IPS-20b (cell line): ENCODE data around the gene EEA1.
A peak's percentile ranks its signal among the peaks of the same experiment; 100 is the strongest.

ENCODE experiments used
- H3K27ac ChIP-seq: one replicate; pipeline ENCODE4 v1.5.1; 2013; ENCODE audit warnings: low read length
- H3K27me3 ChIP-seq: 2 replicates; pipeline ENCODE4 v1.6.1; 2013; ENCODE audit warnings: mild to moderate bottlenecking, low read length, inconsistent platforms; ENCODE audit not compliant: insufficient read depth
- H3K36me3 ChIP-seq: 2 replicates; pipeline ENCODE4 v1.6.1; 2013; ENCODE audit warnings: low read depth, mild to moderate bottlenecking, inconsistent platforms, low read length, moderate library complexity; ENCODE audit not compliant: insufficient read depth
- H3K4me1 ChIP-seq: 2 replicates; pipeline ENCODE4 v1.6.1; 2013; ENCODE audit warnings: mild to moderate bottlenecking, control low read depth, inconsistent platforms, low read length, moderate library complexity; ENCODE audit not compliant: insufficient read depth
- H3K4me3 ChIP-seq: 2 replicates; pipeline ENCODE4 v1.5.1; 2013; ENCODE audit warnings: mild to moderate bottlenecking, low read length, inconsistent platforms
- H3K9ac ChIP-seq: 2 replicates; pipeline ENCODE4 v1.6.1; 2013; ENCODE audit warnings: low read depth, mild to moderate bottlenecking, inconsistent platforms, low read length, moderate library complexity
- H3K9me3 ChIP-seq: 2 replicates; pipeline ENCODE4 v1.6.1; 2013; ENCODE audit warnings: mild to moderate bottlenecking, low read depth, low read length, inconsistent platforms; ENCODE audit not compliant: insufficient read depth

The EEA1 gene

GRCh38 chr12:92911339-92911738, 17.8 kb downstream of the EEA1 start:
- peaks cover 9% of the 10 kb centered on the region; the same call in 1 of the 2 replicates for H3K9me3 ChIP-seq
- H3K27ac ChIP-seq, result no peak overlapping the region
- H3K36me3 ChIP-seq, result no peaks in the 10 kb centered on the region
- H3K27me3 ChIP-seq, result no peaks in the 10 kb centered on the region
- peaks cover 15% of the 10 kb centered on the region; the same call in 1 of the 2 replicates for H3K4me1 ChIP-seq
- no peak overlapping the region for H3K4me3 ChIP-seq
- H3K9ac ChIP-seq, result no peak overlapping the region

DNA sequence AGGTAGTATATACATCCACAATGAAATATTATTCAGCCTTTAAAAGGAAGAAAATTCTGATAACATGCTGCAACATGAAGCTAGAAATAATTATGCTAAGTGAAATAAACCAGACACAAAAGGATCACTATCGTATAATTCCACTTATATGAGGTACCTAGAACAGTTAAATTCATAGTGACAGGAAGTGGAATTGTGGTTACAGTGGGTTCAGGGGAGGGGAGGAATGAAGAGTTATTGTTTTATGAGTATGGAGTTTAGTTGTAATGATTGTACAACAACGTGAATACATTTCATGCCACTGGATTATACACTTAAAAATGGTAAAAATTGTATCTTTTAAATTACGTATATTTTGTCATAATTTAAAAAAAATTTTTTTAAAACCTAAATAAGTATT, 21.0 kb downstream of the EEA1 start:
- Histone ChIP-seq H3K9me3 (peaks cover 9% of the 10 kb centered on the region; the same call in 1 of the 2 replicates), H3K9ac (no peak overlapping the region), H3K4me3 (no peak overlapping the region), H3K27ac (no peak overlapping the region), H3K36me3 (no peaks in the 10 kb centered on the region), H3K27me3 (no peaks in the 10 kb centered on the region), H3K4me1 (peaks cover 15% of the 10 kb centered on the region; the same call in 1 of the 2 replicates)

- Histone ChIP-seq H3K27ac (no peak overlapping the region), H3K9me3 (peaks cover 9% of the 10 kb centered on the region; the same call in 1 of the 2 replicates), H3K27me3 (no peaks in the 10 kb centered on the region), H3K4me3 (no peak overlapping the region), H3K36me3 (no peaks in the 10 kb centered on the region), H3K4me1 (peaks cover 4% of the 10 kb centered on the region; the same call in 1 of the 2 replicates), H3K9ac (no peak overlapping the region)
Observed at GRCh38 chr12:92905811-92906554, 23.1 kb downstream of the EEA1 start.

DNA sequence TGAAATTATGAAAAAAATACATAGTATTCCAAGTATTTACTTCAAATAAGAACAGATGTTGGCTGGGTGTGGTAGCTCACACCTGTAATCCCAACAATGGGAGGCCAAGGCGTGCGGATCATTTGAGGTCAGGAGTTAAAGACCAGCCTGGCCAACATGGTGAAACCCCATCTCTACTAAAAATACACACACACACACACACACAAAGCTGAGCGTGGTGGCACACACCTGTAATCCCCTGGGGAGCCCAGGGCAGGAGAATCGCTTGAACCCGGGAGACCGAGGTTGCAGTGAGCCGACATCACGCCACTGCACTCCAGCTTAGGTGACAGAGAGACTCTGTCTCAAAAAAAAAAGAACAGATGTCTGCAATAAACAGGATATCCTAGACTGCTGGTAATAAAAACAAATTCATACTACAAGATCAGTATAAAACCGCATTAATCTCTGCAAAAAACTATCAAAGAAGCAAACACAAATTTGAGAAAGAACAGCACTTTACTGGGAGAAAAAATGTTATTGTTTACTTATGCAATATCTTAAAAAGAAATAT, 23.8 kb downstream of the EEA1 start:
- Histone ChIP-seq H3K27me3 (no peaks in the 10 kb centered on the region), H3K4me3 (no peak overlapping the region), H3K36me3 (no peaks in the 10 kb centered on the region), H3K9ac (no peak overlapping the region), H3K4me1 (no peaks in the 10 kb centered on the region), H3K9me3 (peaks cover 9% of the 10 kb centered on the region; the same call in 1 of the 2 replicates), H3K27ac (no peak overlapping the region)

- no peak overlapping the region for H3K27ac ChIP-seq
- H3K4me1 ChIP-seq, result 0 out of 2 replicates have a peak, but pooled peaks cover 2% of the 10 kb centered on the region
- H3K4me3 ChIP-seq, result no peak overlapping the region
- no peaks in the 10 kb centered on the region for H3K27me3 ChIP-seq
- no peak overlapping the region for H3K9ac ChIP-seq
- H3K36me3 ChIP-seq, result no peaks in the 10 kb centered on the region
- no peaks in the 10 kb centered on the region for H3K9me3 ChIP-seq
Observed at GRCh38 chr12:92900941-92901340, 28.2 kb downstream of the EEA1 start.

GRCh38 chr12:92899386-92900001, 29.6 kb downstream of the EEA1 start:
- H3K36me3 ChIP-seq, result no peaks in the 10 kb centered on the region
- no peak overlapping the region for H3K9ac ChIP-seq
- no peak overlapping the region for H3K4me3 ChIP-seq
- no peaks in the 10 kb centered on the region for H3K9me3 ChIP-seq
- 0 out of 2 replicates have a peak, but pooled peaks cover 2% of the 10 kb centered on the region for H3K4me1 ChIP-seq
- no peaks in the 10 kb centered on the region for H3K27me3 ChIP-seq
- no peak overlapping the region for H3K27ac ChIP-seq

- 0 out of 2 replicates have a peak, but pooled peaks cover 2% of the 10 kb centered on the region for H3K4me1 ChIP-seq
- no peak overlapping the region for H3K27ac ChIP-seq
- no peaks in the 10 kb centered on the region for H3K27me3 ChIP-seq
- no peak overlapping the region for H3K9ac ChIP-seq
- no peaks in the 10 kb centered on the region for H3K9me3 ChIP-seq
- H3K4me3 ChIP-seq, result no peak overlapping the region
- H3K36me3 ChIP-seq, result no peaks in the 10 kb centered on the region
Observed at GRCh38 chr12:92898755-92899154, 30.3 kb downstream of the EEA1 start.

DNA sequence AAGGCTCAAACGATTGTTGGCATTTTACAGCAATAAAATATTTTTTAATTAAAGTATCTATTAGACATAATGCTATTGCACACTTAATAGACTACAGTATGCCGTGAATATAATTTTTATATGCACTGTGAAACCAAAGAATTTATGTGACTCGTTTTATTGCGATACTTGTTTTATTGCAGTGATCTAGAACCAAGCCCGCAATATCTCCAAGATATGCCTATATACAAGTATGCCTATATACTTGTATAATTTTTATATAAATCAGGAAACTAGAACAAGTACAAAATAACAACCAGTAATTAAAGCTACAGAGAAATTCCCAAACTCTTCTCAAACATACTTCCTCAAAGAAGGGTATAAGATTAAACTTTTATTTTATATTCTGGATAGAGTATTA, 31.3 kb downstream of the EEA1 start:
- Histone ChIP-seq H3K36me3 (no peaks in the 10 kb centered on the region), H3K27ac (no peak overlapping the region), H3K4me3 (no peak overlapping the region), H3K4me1 (0 out of 2 replicates have a peak, but pooled peaks cover 2% of the 10 kb centered on the region), H3K27me3 (no peaks in the 10 kb centered on the region), H3K9ac (no peak overlapping the region), H3K9me3 (no peaks in the 10 kb centered on the region)

DNA sequence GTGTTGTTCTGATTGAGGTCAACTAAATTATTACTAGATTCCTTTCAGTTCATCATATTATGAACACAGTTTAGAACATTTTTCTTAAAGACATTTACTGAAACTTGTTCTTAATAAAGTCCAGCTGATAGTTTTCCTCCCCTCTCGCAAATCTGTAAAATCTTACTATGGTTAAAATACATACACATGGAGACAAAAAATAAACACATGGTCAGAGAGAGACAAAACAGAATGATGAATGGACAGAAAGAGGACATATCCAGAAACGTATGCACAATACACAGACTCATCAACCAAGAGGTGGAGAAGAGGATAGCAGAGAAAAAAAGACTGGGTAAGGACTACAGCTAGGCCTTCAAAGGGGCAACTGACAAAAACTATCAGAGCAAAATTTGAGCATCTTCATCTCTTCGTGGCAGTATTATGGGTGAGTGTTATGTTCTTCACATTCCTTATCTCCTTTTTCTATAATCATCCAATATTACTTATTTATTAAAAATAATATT, 38.4 kb downstream of the EEA1 start:
- no peak overlapping the region for H3K27ac ChIP-seq
- no peak overlapping the region for H3K4me3 ChIP-seq

DNA sequence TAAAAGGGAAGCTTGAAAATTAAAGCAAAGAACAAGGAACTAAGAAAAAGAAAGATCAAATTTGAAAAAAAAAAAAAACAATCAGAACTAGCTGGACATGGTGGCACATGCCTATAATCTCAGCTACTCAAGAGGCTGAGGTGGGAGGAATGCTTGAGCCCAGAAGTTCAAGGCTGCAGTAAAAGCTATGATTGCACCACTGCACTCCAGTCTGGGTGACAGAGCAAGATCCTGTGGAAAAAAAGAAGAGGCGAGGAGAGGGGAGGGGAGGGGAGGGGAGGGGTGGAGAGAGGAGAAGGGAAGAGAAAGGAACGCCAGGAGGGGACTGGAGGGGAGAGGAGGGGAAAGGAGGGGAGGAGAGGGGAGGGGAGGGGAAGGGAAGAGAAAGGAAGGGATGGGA, 43.0 kb downstream of the EEA1 start:
- H3K36me3 ChIP-seq, result peaks cover 2% of the 10 kb centered on the region; the same call in 1 of the 2 replicates
- no peaks in the 10 kb centered on the region for H3K9me3 ChIP-seq
- no peak overlapping the region for H3K4me3 ChIP-seq
- no peaks in the 10 kb centered on the region for H3K27me3 ChIP-seq
- no peak overlapping the region for H3K9ac ChIP-seq
- H3K27ac ChIP-seq, result no peak overlapping the region
- H3K4me1 ChIP-seq, result no peaks in the 10 kb centered on the region

More for the DNA sequence above, 38.4 kb downstream of the EEA1 start:
- no peaks in the 10 kb centered on the region for H3K27me3 ChIP-seq
- H3K9ac ChIP-seq, result no peak overlapping the region
- H3K36me3 ChIP-seq, result 0 out of 2 replicates have a peak, but pooled peaks cover 2% of the 10 kb centered on the region
- no peaks in the 10 kb centered on the region for H3K9me3 ChIP-seq
- H3K4me1 ChIP-seq, result no peaks in the 10 kb centered on the region

DNA sequence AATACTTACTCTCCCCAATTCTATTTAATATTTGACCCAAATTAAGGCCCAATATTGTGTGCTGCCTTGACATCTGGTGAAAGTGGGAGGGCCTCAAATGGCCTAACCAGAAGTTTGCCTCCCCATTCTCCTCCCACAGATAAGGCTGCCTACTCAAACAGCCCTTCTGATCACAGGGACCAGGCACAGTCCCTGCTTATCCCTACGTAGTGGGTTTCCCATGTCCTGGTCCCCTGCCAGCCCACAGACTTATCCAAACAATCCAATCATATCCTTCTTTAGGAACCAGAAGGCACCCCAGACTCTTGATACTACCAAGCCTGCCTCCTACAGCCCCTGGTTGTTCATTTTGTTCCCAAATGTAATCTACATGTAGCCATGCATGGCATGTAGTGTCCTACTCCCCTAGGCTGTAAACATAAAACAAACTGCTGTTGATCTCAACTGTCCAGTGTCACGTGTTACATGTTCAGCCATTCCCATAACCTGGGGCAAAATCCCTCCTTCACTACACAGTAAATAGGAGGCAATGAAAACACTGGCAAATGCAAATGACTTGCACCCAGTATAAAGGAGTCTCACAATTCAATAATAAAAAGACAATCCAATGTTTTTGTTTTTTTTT, 49.3 kb downstream of the EEA1 start:
- Histone ChIP-seq H3K27ac (peak overlapping the region; percentile 2), H3K27me3 (no peaks in the 10 kb centered on the region), H3K4me3 (no peak overlapping the region), H3K9ac (peak overlapping the region; percentile 28; the same call in 1 of the 2 replicates), H3K36me3 (no peaks in the 10 kb centered on the region; the same call in 1 of the 2 replicates), H3K9me3 (no peaks in the 10 kb centered on the region), H3K4me1 (peaks cover 12% of the 10 kb centered on the region; the same call in 1 of the 2 replicates)
